Trophoblast cell (in vitro differentiated cells and primary cell): ENCODE results near the gene HOATZ.

Source experiments
- DNase-seq, 2 donors: peaks; one replicate each; pipeline ENCODE4 v3.0.0-alpha.2; 2016
- H2AFZ ChIP-seq: 2 replicates; pipeline ENCODE4 v1.6.1; 2013; ENCODE audit warnings: low read length, moderate library complexity, mild to moderate bottlenecking; ENCODE audit not compliant: insufficient read depth, poor library complexity
- H2AK5ac ChIP-seq: 2 replicates; pipeline ENCODE4 v1.6.1; 2013; ENCODE audit warnings: mild to moderate bottlenecking, low read length
- H2BK120ac ChIP-seq: 2 replicates; pipeline ENCODE4 v1.6.1; 2013; ENCODE audit warnings: low read length, mild to moderate bottlenecking, moderate library complexity; ENCODE audit not compliant: insufficient read depth, poor library complexity
- H2BK12ac ChIP-seq: 2 replicates; pipeline ENCODE4 v1.6.1; 2013; ENCODE audit warnings: mild to moderate bottlenecking, low read length, moderate library complexity
- H2BK5ac ChIP-seq: 2 replicates; pipeline ENCODE4 v1.6.1; 2013; ENCODE audit warnings: low read length, low read depth, moderate library complexity, mild to moderate bottlenecking; ENCODE audit not compliant: poor library complexity
- H3K14ac ChIP-seq: 2 replicates; pipeline ENCODE4 v1.6.1; 2013; ENCODE audit warnings: mild to moderate bottlenecking, low read length
- H3K18ac ChIP-seq: 2 replicates; pipeline ENCODE4 v1.6.1; 2013; ENCODE audit warnings: mild to moderate bottlenecking, low read length
- H3K23ac ChIP-seq: 2 replicates; pipeline ENCODE4 v1.6.1; 2013; ENCODE audit warnings: low read length
- H3K27ac ChIP-seq: 2 replicates; pipeline ENCODE4 v1.5.1; 2013; ENCODE audit warnings: low read depth, mild to moderate bottlenecking, inconsistent platforms, low read length, moderate library complexity
- H3K27me3 ChIP-seq: 2 replicates; pipeline ENCODE4 v1.6.1; 2013; ENCODE audit warnings: inconsistent platforms, mild to moderate bottlenecking, low read length, moderate library complexity; ENCODE audit not compliant: insufficient read depth
- H3K36me3 ChIP-seq, 2 experiments: 1 replicate in 1 of 2; 2 replicates in 1 of 2; pipeline ENCODE4 v1.6.1; 2013; ENCODE audit warnings: low read length in 2 of 2, mild to moderate bottlenecking in 2 of 2, moderate library complexity in 1 of 2; ENCODE audit not compliant: insufficient read depth in 2 of 2, control insufficient read depth in 1 of 2
- H3K4ac ChIP-seq: 2 replicates; pipeline ENCODE4 v1.6.1; 2013; ENCODE audit warnings: low read depth, mild to moderate bottlenecking, low read length, moderate library complexity
- H3K4me1 ChIP-seq, 2 experiments: 1 replicate in 1 of 2; 2 replicates in 1 of 2; pipeline ENCODE4 v1.6.1; 2013; ENCODE audit warnings: low read length in 2 of 2, mild to moderate bottlenecking in 2 of 2, moderate library complexity in 1 of 2; ENCODE audit not compliant: insufficient read depth in 2 of 2, control insufficient read depth in 1 of 2
- H3K4me2 ChIP-seq: 2 replicates; pipeline ENCODE4 v1.6.1; 2013; ENCODE audit warnings: inconsistent platforms, mild to moderate bottlenecking, low read length, moderate library complexity
- H3K4me3 ChIP-seq: 2 replicates; pipeline ENCODE4 v1.5.1; 2013; ENCODE audit warnings: mild to moderate bottlenecking, low read depth, low read length, inconsistent platforms
- H3K79me1 ChIP-seq: one replicate; pipeline ENCODE4 v1.6.1; 2013; ENCODE audit warnings: low read length
- H3K79me2 ChIP-seq: 2 replicates; pipeline ENCODE4 v1.6.1; 2013; ENCODE audit warnings: low read length, mild to moderate bottlenecking; ENCODE audit not compliant: control insufficient read depth, insufficient read depth, poor library complexity
- H3K9ac ChIP-seq: 2 replicates; pipeline ENCODE4 v1.6.1; 2013; ENCODE audit warnings: mild to moderate bottlenecking, low read length
- H3K9me3 ChIP-seq: 2 replicates; pipeline ENCODE4 v1.6.1; 2013; ENCODE audit warnings: low read depth, mild to moderate bottlenecking, control low read depth, inconsistent platforms, low read length; ENCODE audit not compliant: insufficient read depth
- H4K12ac ChIP-seq: 2 replicates; pipeline ENCODE4 v1.6.1; 2013; ENCODE audit warnings: low read depth, mild to moderate bottlenecking, low read length, moderate library complexity
- H4K8ac ChIP-seq: 2 replicates; pipeline ENCODE4 v1.6.1; 2013; ENCODE audit warnings: low read depth, mild to moderate bottlenecking, low read length, moderate library complexity
- H4K91ac ChIP-seq: one replicate; pipeline ENCODE4 v1.6.1; 2013; ENCODE audit warnings: low read depth, mild to moderate bottlenecking, low read length, moderate library complexity
- WGBS: extraction: QIAGEN DNeasy Blood & Tissue Kit; methylation state at CpG from one replicate; pipeline ENCODE4 v1.1.7; 2013; ENCODE audit warnings: missing lambda C conversion rate; ENCODE audit not compliant: insufficient read length, insufficient coverage; ENCODE audit errors: extremely low coverage; 5-methylcytosine and 5-hydroxymethylcytosine counted together

Gene HOATZ

GRCh38 chr11:111527279-111527678 lies 12.7 kb downstream of the HOATZ start:
- no peaks in the 10 kb centered on the region for H3K36me3 ChIP-seq
- no peak overlapping the region for H3K4me2 ChIP-seq
- H3K27ac ChIP-seq: no peak overlapping the region
- no peak overlapping the region for H4K8ac ChIP-seq
- no peak overlapping the region for H3K4ac ChIP-seq
- no peak overlapping the region for H3K4me3 ChIP-seq
- H3K4me1 ChIP-seq: peaks cover 11 to 16% of the 10 kb centered on the region in 2 experiments
- no peaks in the 10 kb centered on the region for H3K9me3 ChIP-seq
- no peak overlapping the region for H2AK5ac ChIP-seq
- H2BK12ac ChIP-seq: no peak overlapping the region
- no peak overlapping the region for H2BK120ac ChIP-seq
- H4K12ac ChIP-seq: no peak overlapping the region
- peaks cover 13% of the 10 kb centered on the region for H3K79me1 ChIP-seq
- no CpG with 5 or more reads among the region's 1 CpG for WGBS
- no peak overlapping the region for H3K18ac ChIP-seq
- no peak overlapping the region for H3K14ac ChIP-seq
- no peak for DNase-seq
- H3K23ac ChIP-seq: no peak overlapping the region
- H3K79me2 ChIP-seq: peaks cover 2% of the 10 kb centered on the region
- H4K91ac ChIP-seq: no peak overlapping the region
- no peak overlapping the region for H2BK5ac ChIP-seq
- no peak overlapping the region for H2AFZ ChIP-seq
- H3K27me3 ChIP-seq: no peaks in the 10 kb centered on the region
- H3K9ac ChIP-seq: no peak overlapping the region

DNA sequence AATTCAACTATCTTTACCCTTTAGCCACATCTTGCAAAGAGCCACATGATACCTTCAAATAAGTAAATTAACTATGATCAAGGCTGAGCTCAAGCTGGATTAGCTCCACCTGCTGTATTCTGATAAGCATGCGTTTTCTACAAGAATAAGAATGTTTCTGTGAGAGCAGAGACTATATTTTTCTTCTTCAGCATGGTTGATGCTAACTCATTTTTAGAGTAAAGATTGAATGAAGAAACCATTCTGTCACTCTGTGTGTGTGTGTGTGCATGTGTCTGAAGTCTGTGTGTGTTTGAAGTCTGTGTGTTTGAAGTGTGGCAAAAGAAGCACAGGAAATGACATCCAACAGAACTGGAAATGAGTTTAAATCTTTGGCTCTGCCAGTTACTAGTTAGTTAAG lies 14.0 kb downstream of the HOATZ start:
- H3K9ac ChIP-seq: no peak overlapping the region
- H2AK5ac ChIP-seq: no peak overlapping the region
- no peaks in the 10 kb centered on the region for H3K27me3 ChIP-seq
- H3K4me1 ChIP-seq: peaks cover 13 to 19% of the 10 kb centered on the region in 2 experiments
- peaks cover 16% of the 10 kb centered on the region for H3K79me1 ChIP-seq
- H3K14ac ChIP-seq: no peak overlapping the region
- no peak overlapping the region for H3K4me3 ChIP-seq
- H2AFZ ChIP-seq: no peak overlapping the region
- no peak for DNase-seq
- H4K8ac ChIP-seq: no peak overlapping the region
- no peak overlapping the region for H3K18ac ChIP-seq
- no peak overlapping the region for H4K91ac ChIP-seq
- H3K4ac ChIP-seq: no peak overlapping the region
- H3K23ac ChIP-seq: no peak overlapping the region
- no peaks in the 10 kb centered on the region for H3K36me3 ChIP-seq
- WGBS: no CpG with 5 or more reads among the region's 1 CpG
- H3K27ac ChIP-seq: peak overlapping the region; percentile 27
- H3K9me3 ChIP-seq: no peaks in the 10 kb centered on the region
- H2BK5ac ChIP-seq: no peak overlapping the region
- H3K4me2 ChIP-seq: no peak overlapping the region
- H3K79me2 ChIP-seq: peaks cover 2% of the 10 kb centered on the region
- no peak overlapping the region for H4K12ac ChIP-seq
- no peak overlapping the region for H2BK12ac ChIP-seq
- no peak overlapping the region for H2BK120ac ChIP-seq

- H3K4ac ChIP-seq: no peak overlapping the region
- no peak overlapping the region for H3K18ac ChIP-seq
- no peak overlapping the region for H4K12ac ChIP-seq
- H2BK5ac ChIP-seq: no peak overlapping the region
- no peak overlapping the region for H4K91ac ChIP-seq
- no peak overlapping the region for H2BK12ac ChIP-seq
- no peaks in the 10 kb centered on the region for H3K27me3 ChIP-seq
- peaks cover 2% of the 10 kb centered on the region for H3K79me2 ChIP-seq
- H3K14ac ChIP-seq: no peak overlapping the region
- H3K4me2 ChIP-seq: no peak overlapping the region
- H2AFZ ChIP-seq: no peak overlapping the region
- peaks cover 13 to 19% of the 10 kb centered on the region in 2 experiments for H3K4me1 ChIP-seq
- H4K8ac ChIP-seq: no peak overlapping the region
- no peaks in the 10 kb centered on the region for H3K9me3 ChIP-seq
- peak overlapping the region; percentile 57 for H3K27ac ChIP-seq
- H3K9ac ChIP-seq: no peak overlapping the region
- no peak overlapping the region for H3K4me3 ChIP-seq
- H2AK5ac ChIP-seq: no peak overlapping the region
- no peak overlapping the region for H2BK120ac ChIP-seq
- no CpG with 5 or more reads among the region's 3 CpGs for WGBS
- no peak overlapping the region for H3K23ac ChIP-seq
- no peaks in the 10 kb centered on the region for H3K36me3 ChIP-seq
- peaks cover 16% of the 10 kb centered on the region for H3K79me1 ChIP-seq
- DNase-seq: peak; percentile 13 to 47
Measured at GRCh38 chr11:111530091-111530490, 15.5 kb downstream of the HOATZ start.

DNA sequence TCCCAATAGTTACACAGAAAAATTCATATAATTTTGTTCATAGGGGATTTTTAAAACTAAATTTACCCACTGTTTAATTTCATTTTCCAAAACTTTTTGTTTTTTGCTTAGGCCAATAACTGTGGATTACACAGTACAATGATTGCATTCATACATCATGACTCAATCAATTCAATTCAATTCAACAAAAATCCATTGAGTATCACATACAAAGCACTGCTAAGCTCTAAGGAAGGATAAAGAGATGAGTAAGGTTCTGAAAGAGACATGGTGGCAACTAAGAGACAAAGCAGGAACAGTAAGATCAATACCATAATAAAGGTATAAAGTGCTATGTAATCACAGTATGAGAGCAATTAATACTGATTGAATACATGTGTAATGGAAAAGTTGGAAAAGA lies 16.6 kb downstream of the HOATZ start:
- H3K9ac ChIP-seq: no peak overlapping the region
- H3K4me3 ChIP-seq: no peak overlapping the region
- H2AK5ac ChIP-seq: no peak overlapping the region
- no peak overlapping the region for H3K23ac ChIP-seq
- H3K4ac ChIP-seq: no peak overlapping the region
- DNase-seq: no peak
- H3K4me2 ChIP-seq: no peak overlapping the region
- H3K36me3 ChIP-seq: no peaks in the 10 kb centered on the region
- no peak overlapping the region for H4K12ac ChIP-seq
- peaks cover 9 to 16% of the 10 kb centered on the region in 2 experiments for H3K4me1 ChIP-seq
- no peak overlapping the region for H3K18ac ChIP-seq
- peaks cover 13% of the 10 kb centered on the region for H3K79me1 ChIP-seq
- no peaks in the 10 kb centered on the region for H3K9me3 ChIP-seq
- no peaks in the 10 kb centered on the region for H3K79me2 ChIP-seq
- no peak overlapping the region for H3K14ac ChIP-seq
- H3K27me3 ChIP-seq: no peaks in the 10 kb centered on the region
- H3K27ac ChIP-seq: no peak overlapping the region
- no peak overlapping the region for H4K8ac ChIP-seq
- no peak overlapping the region for H4K91ac ChIP-seq
- no peak overlapping the region for H2AFZ ChIP-seq
- no peak overlapping the region for H2BK120ac ChIP-seq
- H2BK12ac ChIP-seq: no peak overlapping the region
- H2BK5ac ChIP-seq: no peak overlapping the region
